GM21723 (cell line): ENCODE results near the gene DISP3.

Experiments
- ATAC-seq: cut with Tn5 transposase; IDR thresholded peaks from one replicate; pipeline ENCODE4 v1.9.1; 2021; ENCODE audit warnings: mild to moderate bottlenecking, moderate library complexity; ENCODE audit not compliant: unreplicated experiment

The DISP3 gene

GRCh38 chr1:11525516-11525915 lies 46.6 kb downstream of the DISP3 start:
- ATAC-seq: no peak

- no peak for ATAC-seq
Observed at GRCh38 chr1:11526071-11526895, 47.3 kb downstream of the DISP3 start.

GRCh38 chr1:11527541-11528452 lies 48.8 kb downstream of the DISP3 start:
- no peak for ATAC-seq

DNA sequence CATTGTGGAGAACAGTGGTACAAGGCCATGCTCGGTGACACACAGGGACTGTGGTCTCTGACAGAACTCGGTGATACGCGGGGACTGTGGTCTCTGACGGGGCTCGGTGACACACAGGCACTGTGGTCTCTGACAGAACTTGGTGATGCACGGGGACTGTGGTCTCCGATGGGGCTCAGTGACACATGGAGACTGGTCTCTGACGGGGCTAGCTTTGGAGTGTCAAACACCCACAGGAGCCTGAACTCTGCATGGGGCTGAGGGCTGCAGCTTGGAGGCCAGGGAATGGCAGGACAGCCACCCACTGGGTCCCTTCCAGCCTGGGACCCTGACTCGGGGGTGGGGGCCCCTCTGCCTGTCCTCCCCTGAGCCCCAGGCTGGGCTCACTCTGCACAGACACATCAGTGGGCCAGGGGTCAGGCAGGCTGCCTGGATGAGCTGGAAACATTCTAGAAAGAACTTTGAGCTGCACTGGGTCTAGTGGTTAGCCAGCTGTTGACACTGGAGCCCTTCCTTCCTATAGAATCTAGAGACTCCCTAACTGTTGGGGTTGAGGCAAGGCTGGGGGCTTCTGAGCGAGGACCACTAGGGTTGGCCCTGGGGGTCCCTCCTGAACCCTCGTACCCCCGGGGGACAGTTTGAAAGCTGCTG lies 49.8 kb downstream of the DISP3 start:
- no peak for ATAC-seq

DNA sequence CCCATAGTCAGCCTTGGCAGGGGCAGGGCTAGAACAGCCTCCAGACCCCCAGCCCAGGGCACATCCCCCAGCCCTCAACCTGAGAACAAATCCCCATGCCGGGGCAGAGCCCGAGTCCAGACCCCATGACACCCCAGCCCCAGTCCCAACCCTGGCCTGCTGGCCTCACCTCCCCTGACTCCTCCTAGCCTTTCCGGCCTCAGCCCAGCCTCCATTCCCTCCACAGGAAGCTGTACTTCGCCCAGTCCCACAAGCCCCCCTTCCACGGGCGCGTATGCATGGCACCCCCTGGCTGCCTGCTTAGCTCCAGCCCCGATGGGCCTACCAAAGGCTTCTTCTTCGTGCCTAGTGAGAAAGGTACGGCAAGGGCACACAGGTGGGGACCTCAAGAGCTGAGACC lies 50.4 kb downstream of the DISP3 start:
- no peak for ATAC-seq

DNA sequence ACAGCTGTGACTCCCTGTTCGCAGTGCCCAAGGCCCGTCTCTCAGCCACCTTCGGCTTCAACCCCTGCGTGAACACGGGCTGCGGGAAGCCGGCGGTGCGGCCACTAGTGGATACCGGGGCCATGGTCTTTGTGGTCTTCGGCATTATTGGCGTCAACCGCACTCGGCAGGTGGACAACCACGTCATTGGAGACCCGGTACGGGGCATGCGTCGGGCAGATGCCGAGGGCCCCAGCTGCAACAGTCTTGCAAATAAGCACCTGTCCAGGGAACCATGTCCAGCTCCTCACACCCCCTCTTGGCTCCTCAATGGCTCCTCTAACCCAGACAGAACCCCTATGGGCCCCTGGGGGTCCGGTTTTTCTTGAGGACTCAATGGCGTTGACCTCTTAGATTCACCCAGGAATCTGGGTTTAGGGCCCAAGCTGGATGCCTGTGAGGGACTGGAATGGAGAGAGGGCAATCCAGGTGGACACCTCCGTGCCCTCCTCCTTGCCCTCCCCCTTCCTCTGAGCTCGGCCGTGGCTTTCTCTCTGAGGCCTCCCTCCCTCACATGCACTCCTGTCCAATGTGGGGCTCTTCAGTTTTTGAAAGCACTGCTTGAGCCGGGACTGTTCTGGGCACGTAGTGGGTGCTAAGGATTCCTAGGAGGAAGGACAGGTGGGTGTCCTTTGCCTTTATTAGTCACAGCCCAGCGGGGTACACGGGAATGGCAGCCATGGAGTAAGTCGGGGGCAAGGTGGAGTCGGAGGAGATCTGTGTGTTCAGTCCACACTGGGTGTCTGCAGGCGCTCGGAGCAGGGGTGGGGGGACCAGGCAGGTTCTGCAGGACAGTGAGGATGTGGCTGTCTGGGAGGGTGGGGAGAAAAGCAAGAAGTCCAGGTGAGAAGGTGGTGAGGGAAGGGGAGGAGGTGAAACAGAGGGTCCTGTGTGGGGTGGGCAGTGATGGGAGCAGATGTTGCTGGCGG lies 51.1 kb downstream of the DISP3 start:
- no peak for ATAC-seq

GRCh38 chr1:11530731-11531311 lies 51.9 kb downstream of the DISP3 start:
- ATAC-seq: no peak

GRCh38 chr1:11531314-11531870 lies 52.4 kb downstream of the DISP3 start:
- no peak for ATAC-seq

DNA sequence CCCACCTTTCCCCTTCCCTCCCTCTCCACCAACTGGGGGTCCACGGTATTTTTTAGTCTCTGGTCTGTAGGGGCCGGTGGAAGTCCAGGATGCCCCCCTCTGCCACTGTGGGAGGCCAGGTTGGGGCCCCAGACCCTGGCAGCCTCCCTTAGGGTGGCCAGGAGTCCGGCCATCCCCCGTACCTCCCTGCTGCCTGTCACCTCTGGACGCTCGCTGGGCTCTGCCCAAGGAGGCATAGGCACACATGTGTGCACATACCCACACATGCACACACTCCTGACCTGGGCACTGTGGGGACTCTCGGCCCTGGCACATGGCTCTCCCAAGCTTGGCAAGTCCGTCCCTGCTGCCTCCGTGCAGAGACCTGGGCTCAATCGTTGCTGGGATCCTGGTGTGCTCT lies 53.0 kb downstream of the DISP3 start:
- ATAC-seq: no peak

DNA sequence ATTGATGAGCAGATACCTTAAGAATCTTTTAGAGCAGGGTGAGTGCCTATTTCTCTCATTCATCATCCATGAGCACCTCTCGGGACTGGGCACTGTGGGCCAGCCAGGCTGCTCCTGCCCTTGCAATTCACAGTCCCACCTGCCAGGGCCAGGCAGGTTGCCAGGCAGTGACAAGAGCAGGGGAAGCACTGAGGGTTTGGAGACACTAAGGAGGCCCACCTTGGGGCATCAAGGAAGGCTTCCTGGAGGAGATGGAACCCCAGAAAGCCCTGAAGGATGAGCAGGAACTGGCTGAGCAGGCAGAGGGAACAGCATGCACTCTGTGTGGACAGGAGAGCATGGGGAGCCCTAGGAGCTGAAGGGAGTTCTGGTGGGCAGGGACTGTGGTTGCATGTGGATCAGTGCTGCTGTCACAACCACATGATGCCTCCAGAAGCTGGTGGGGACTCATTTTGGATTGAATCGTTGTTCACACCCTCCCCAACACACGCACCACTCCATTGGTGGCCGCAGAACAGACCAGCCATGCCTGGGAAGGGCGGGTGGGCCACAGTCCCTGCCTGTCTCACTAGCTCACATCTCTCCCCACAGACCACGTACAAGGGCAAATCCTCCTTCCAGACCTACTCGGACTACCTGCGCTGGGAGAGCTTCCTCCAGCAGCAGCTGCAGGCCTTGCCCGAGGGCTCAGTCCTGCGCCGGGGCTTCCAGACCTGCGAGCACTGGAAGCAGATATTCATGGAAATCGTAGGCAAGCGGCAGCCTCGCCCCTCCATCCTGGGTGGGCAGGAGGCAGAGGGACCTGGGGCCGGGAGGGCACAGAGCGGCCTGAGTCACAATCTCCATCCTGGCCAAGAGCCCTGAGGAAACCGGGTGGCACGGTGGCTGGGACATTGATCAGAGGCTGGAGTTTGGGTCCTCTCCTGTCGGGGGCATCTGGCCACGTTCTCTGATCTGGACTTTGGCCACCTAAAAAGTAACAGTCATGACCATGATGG lies 55.1 kb downstream of the DISP3 start:
- ATAC-seq: no peak

DNA sequence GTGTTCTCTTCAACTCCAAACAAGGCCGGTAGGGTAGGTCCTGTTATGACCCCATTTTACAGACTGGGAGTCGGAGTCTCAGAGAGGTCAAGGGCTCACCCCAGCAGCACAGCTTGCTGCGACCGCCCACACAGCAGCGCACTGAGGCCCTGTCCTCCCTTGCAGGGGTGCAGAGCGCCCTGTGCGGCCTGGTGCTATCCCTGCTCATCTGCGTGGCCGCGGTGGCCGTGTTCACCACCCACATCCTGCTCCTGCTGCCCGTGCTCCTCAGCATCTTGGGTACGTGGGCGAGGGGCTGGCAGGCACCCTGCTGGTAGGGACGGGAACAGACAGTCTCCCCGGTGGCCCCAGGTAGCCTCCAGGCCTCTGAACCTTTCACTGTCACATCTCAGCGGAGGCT lies 55.9 kb downstream of the DISP3 start:
- no peak for ATAC-seq

- ATAC-seq: no peak
Observed at GRCh38 chr1:11535316-11535715, 56.4 kb downstream of the DISP3 start.

GRCh38 chr1:11535761-11536572 lies 57.0 kb downstream of the DISP3 start:
- no peak for ATAC-seq

DNA sequence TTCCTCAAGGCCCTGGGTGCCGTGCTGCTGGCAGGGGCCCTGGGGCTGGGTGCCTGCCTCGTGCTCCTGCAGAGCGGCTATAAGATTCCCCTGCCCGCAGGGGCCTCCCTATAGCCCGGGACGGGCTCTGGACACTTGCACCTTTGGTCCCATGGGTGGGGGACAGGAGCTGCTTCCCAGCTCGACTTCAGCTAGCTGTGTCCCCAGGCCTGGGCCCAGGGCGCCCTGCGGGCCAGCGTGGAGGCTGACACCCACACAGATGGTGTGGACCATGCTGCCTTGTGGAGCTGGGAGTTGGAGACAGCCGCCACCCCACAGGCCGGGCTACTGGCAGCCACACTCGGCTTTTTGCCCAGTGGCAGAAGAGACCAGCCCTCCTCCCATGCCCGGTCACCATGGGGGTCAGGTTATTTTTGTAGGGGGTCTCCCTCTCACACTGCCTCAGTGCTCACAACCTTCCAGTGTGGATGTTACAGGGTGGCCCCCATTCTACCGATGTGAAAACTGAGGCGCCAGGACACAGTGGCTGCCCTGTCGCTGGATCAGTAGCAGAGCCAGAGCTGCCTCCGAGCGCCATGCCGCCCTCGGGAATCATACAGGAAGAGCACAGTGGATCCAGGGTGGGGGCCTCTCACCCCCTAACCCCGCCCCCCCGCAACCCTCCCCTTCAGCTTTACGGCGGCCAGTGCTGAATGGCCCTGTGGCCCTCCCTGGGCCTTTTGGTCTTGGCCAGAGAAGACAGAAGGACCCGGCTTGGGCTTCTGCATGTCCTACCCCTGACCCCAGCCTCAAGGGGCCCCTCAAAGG lies 57.8 kb downstream of the DISP3 start:
- ATAC-seq: no peak

- no peak for ATAC-seq
Observed at GRCh38 chr1:11537380-11537764, 58.4 kb downstream of the DISP3 start.

GRCh38 chr1:11537854-11538591 lies 59.1 kb downstream of the DISP3 start:
- no peak for ATAC-seq
